Uterus (tissue), 4 donors: ENCODE measurements around the gene SMIM33. TPM values are rescaled to one million over a fixed set of nuclear protein-coding genes. Genes with fewer than 3 reads are reported as not detected.
"Not testable (repeated sequence)": the region's sequence is repeated elsewhere in the genome, so short reads cannot be mapped to it uniquely, and the experiment has no call there.

ENCODE experiments used
- DNase-seq, 2 donors: peaks; one replicate each; pipeline ENCODE4 v3.0.0-alpha.2; 2019 to 2020
- H3K27ac ChIP-seq, 2 donors: fragments of 200-600 bp; sonication (generic); 1 replicate in 1 of 2; 2 replicates in 1 of 2; pipeline ENCODE4 v1.5.1; 2016 to 2018
- H3K27me3 ChIP-seq, 2 donors: fragments of 200-600 bp; sonication (generic); one replicate each; pipeline ENCODE4 v1.5.1; 2018 to 2019; ENCODE audit warnings: control low read depth in 1 of 2
- H3K36me3 ChIP-seq, 2 donors: fragments of 200-600 bp; sonication (generic); one replicate each; pipeline ENCODE4 v1.5.1; 2019; ENCODE audit warnings: control low read depth in 1 of 2
- H3K4me1 ChIP-seq, 2 donors: fragments of 200-600 bp; sonication (generic); one replicate each; pipeline ENCODE4 v1.5.1; 2018 to 2019; ENCODE audit warnings: control low read depth in 1 of 2
- H3K4me3 ChIP-seq, 2 donors: fragments of 200-600 bp; sonication (generic); 1 replicate in 1 of 2; 2 replicates in 1 of 2; pipeline ENCODE4 v1.5.1; 2018 to 2019; ENCODE audit warnings: mild to moderate bottlenecking in 1 of 2
- H3K9me3 ChIP-seq, 2 donors: fragments of 200-600 bp; sonication (generic); one replicate each; pipeline ENCODE4 v1.5.1; 2019; ENCODE audit warnings: control low read depth in 1 of 2
- CTCF ChIP-seq, 4 experiments: fragments of 200-600 bp in 2 of 4; fragments of 450-650 bp in 2 of 4; sonication (generic) in 2 of 4; IDR thresholded peaks; one replicate each; pipeline ENCODE4 v1.5.1; 2016 to 2019; ENCODE audit warnings: antibody characterized with exemption in 4 of 4, mild to moderate bottlenecking in 2 of 4, moderate library complexity in 1 of 4
- POLR2A ChIP-seq, 2 donors: fragments of 450-650 bp; IDR thresholded peaks; one replicate each; pipeline ENCODE4 v1.6.1; 2016; ENCODE audit warnings: antibody characterized with exemption in 2 of 2, mild to moderate bottlenecking in 1 of 2, moderate library complexity in 1 of 2
- intact Hi-C: fragments of 100-400 bp; cut with DNase I; formaldehyde crosslinking; loops from one replicate; pipeline ENCODE4 v1.15.1; 2023; ENCODE audit warnings: low total_unique reads
- total RNA-seq, 4 donors: library from RNA; depleted of rRNA in 3 of 4; stranded (reverse); fragments of >200 nt in 3 of 4; gene quantifications; one replicate each; pipeline versions ENCODE4 v1.1.0 to v1.2.4, GENCODE V29; 2014 to 2023
- donor health status: DM: yes; HTN: yes; CAD: no.

The SMIM33 gene
- total RNA-seq, 4 donors from 2014 or later, result not detected

- TF ChIP-seq CTCF (IDR thresholded peaks at IDR 0.05) (no peak), POLR2A (IDR thresholded peaks at IDR 0.05) (no peak)
- Histone ChIP-seq H3K4me3 (no peak overlapping the region), H3K4me1 (no peaks in the 10 kb centered on the region), H3K9me3 (no peaks in the 10 kb centered on the region), H3K27ac (no peak overlapping the region), H3K36me3 (no peaks in the 10 kb centered on the region), H3K27me3 (no peaks in the 10 kb centered on the region)
- intact Hi-C loops, result no loop called here
- DNase-seq, result no peak
These were observed 39.1 kb upstream of the SMIM33 start for GRCh38 chr5:139431706-139432105.

- H3K27ac ChIP-seq, result no peak overlapping the region
- no peaks in the 10 kb centered on the region for H3K4me1 ChIP-seq
- H3K9me3 ChIP-seq, result no peaks in the 10 kb centered on the region
- no peak overlapping the region for H3K4me3 ChIP-seq
- H3K36me3 ChIP-seq, result no peaks in the 10 kb centered on the region
- intact Hi-C loops, result no loop called here
- no peak for DNase-seq
- TF ChIP-seq POLR2A (IDR thresholded peaks at IDR 0.05) (no peak), CTCF (IDR thresholded peaks at IDR 0.05) (no peak)
- no peaks in the 10 kb centered on the region for H3K27me3 ChIP-seq
These were observed 35.1 kb upstream of the SMIM33 start for GRCh38 chr5:139435676-139436075.

- H3K27ac ChIP-seq, result peak overlapping the region; percentile 94 to 98
- H3K4me3 ChIP-seq, result peak overlapping the region; percentile 87 to 92
- DNase-seq, result no peak
- no peak for TF ChIP-seq POLR2A (IDR thresholded peaks at IDR 0.05)
- TF ChIP-seq CTCF (IDR thresholded peaks at IDR 0.05), result no peak
- no peaks in the 10 kb centered on the region for H3K9me3 ChIP-seq
- no peaks in the 10 kb centered on the region for H3K4me1 ChIP-seq
- no peaks in the 10 kb centered on the region for H3K36me3 ChIP-seq
- intact Hi-C loops, result no loop called here
- H3K27me3 ChIP-seq, result no peaks in the 10 kb centered on the region
These were observed 32.1 kb upstream of the SMIM33 start for GRCh38 chr5:139438707-139439012.

GRCh38 chr5:139439013-139439903 lies 31.5 kb upstream of the SMIM33 start, which contains the start of gene DNAJC18:
Gene DNAJC18 (minus strand): TSS chr5:139439525. CDS start chr5:139439445, 80 bp downstream.
- no peaks in the 10 kb centered on the region for H3K36me3 ChIP-seq
- intact Hi-C loops, result no loop called here
- no peaks in the 10 kb centered on the region for H3K9me3 ChIP-seq

GRCh38 chr5:139440416-139440815 lies 30.4 kb upstream of the SMIM33 start:
- DNase-seq, H3K27ac ChIP-seq, H3K4me1 ChIP-seq, H3K27me3 ChIP-seq, H3K36me3 ChIP-seq, H3K9me3 ChIP-seq, intact Hi-C loops, H3K4me3 ChIP-seq: not testable (repeated sequence)

More at GRCh38 chr5:139439013-139439903, 31.5 kb upstream of the SMIM33 start, which contains the start of gene DNAJC18:
- Histone ChIP-seq H3K4me3 (peak within 1 kb of the TSS; percentile 87 to 92), H3K4me1 (no peaks in the 10 kb centered on the region), H3K27ac (peak within 1 kb of the TSS; percentile 94 to 98), H3K27me3 (no peaks in the 10 kb centered on the region)
- TF ChIP-seq POLR2A (IDR thresholded peaks at IDR 0.05), result peak in 1 of 2 donors; percentile 38
- peak in 2 of 4 experiments; percentile 17 to 34 for TF ChIP-seq CTCF (IDR thresholded peaks at IDR 0.05)
- DNase-seq, result peak; percentile 94 to 95
